ENCODE data around the gene FBXO21.
"Not testable (repeated sequence)": the region's sequence is repeated elsewhere in the genome, so short reads cannot be mapped to it uniquely, and the experiment has no call there.

DNA sequence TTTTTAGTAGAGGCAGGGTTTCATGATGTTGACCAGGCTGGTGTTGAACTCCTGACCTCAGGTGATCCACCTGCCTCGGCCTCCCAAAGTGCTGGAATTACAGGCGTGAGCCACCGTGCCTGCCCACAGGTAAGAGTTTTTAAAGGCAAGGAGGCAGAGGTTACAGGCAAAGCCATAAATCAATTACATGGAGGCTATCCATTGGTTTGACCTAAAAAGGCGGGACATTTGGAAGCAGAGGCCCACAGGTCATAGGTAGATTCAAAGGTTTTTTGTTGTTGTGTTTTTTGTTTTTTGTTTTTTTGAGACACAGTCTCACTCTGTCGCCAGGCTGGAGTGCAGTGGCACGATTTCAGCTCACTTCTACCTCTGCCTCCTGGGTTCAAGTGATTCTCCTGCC, 6.1 kb upstream of the FBXO21 start:
- TF ChIP-seq, protein P1, sequence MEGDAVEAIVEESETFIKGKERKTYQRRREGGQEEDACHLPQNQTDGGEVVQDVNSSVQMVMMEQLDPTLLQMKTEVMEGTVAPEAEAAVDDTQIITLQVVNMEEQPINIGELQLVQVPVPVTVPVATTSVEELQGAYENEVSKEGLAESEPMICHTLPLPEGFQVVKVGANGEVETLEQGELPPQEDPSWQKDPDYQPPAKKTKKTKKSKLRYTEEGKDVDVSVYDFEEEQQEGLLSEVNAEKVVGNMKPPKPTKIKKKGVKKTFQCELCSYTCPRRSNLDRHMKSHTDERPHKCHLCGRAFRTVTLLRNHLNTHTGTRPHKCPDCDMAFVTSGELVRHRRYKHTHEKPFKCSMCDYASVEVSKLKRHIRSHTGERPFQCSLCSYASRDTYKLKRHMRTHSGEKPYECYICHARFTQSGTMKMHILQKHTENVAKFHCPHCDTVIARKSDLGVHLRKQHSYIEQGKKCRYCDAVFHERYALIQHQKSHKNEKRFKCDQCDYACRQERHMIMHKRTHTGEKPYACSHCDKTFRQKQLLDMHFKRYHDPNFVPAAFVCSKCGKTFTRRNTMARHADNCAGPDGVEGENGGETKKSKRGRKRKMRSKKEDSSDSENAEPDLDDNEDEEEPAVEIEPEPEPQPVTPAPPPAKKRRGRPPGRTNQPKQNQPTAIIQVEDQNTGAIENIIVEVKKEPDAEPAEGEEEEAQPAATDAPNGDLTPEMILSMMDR (IDR thresholded peaks at IDR 0.05; ENCODE audit: insufficient read depth, low read depth, low read length): not testable (repeated sequence)
- TF ChIP-seq EZH2 (IDR thresholded peaks at IDR 0.05; ENCODE audit: insufficient read depth, low read length): not testable (repeated sequence)

Data from astrocyte (in vitro differentiated cells and primary cell).